Hematopoietic multipotent progenitor cell treated with erythropoietin and hydrocortisone succinate and interleukin-3 and kit ligand, for 4 days (in vitro differentiated cells): ENCODE results near the gene TSC22D2.

Experiments used
- DNase-seq: peaks from one replicate; pipeline ENCODE4 v3.0.0-alpha.2; 2015

TSC22D2 gene

GRCh38 chr3:150385296-150386242 is 22.5 kb upstream of the TSC22D2 start:
- DNase-seq, result peak; percentile 70

- no peak for DNase-seq
Observed at GRCh38 chr3:150388498-150389418, 19.3 kb upstream of the TSC22D2 start.

- no peak for DNase-seq
Observed at GRCh38 chr3:150390087-150390486, 18.0 kb upstream of the TSC22D2 start.

GRCh38 chr3:150391161-150391560 is 16.9 kb upstream of the TSC22D2 start:
- DNase-seq, result no peak

GRCh38 chr3:150393745-150394144 is 14.4 kb upstream of the TSC22D2 start:
- DNase-seq, result no peak

GRCh38 chr3:150394606-150395005 is 13.5 kb upstream of the TSC22D2 start:
- no peak for DNase-seq

GRCh38 chr3:150396491-150396890 is 11.6 kb upstream of the TSC22D2 start:
- DNase-seq, result no peak

- no peak for DNase-seq
Observed at GRCh38 chr3:150396956-150397550, 11.0 kb upstream of the TSC22D2 start.

GRCh38 chr3:150399060-150399459 is 9.0 kb upstream of the TSC22D2 start:
- DNase-seq, result no peak

GRCh38 chr3:150401285-150401684 is 6.8 kb upstream of the TSC22D2 start:
- DNase-seq, result no peak

GRCh38 chr3:150402217-150402616 is 5.9 kb upstream of the TSC22D2 start:
- DNase-seq, result no peak

GRCh38 chr3:150404023-150404422 is 4.1 kb upstream of the TSC22D2 start:
- DNase-seq, result no peak

GRCh38 chr3:150407051-150407807 is 869 bp upstream of the TSC22D2 start:
- no peak for DNase-seq

- DNase-seq, result peak; percentile 96
Observed at GRCh38 chr3:150407808-150408220, 284 bp upstream of the TSC22D2 start.

GRCh38 chr3:150409125-150409511 is 1.0 kb downstream of the TSC22D2 start:
- DNase-seq, result no peak

GRCh38 chr3:150409512-150410310 is 1.6 kb downstream of the TSC22D2 start:
- DNase-seq, result peak; percentile 94

- peak; percentile 68 for DNase-seq
Observed at GRCh38 chr3:150410311-150411105, 2.4 kb downstream of the TSC22D2 start.

- DNase-seq, result no peak
Observed at GRCh38 chr3:150411106-150411460, 3.0 kb downstream of the TSC22D2 start.

- DNase-seq, result no peak
Observed at GRCh38 chr3:150411546-150411945, 3.4 kb downstream of the TSC22D2 start.

- peak; percentile 65 for DNase-seq
Observed at GRCh38 chr3:150411976-150412375, 3.9 kb downstream of the TSC22D2 start.
